GM18951 (cell line): ENCODE results near the gene CARMIL1.

Experiments used
- POLR2A ChIP-seq: IDR thresholded peaks from 4 replicates; pipeline ENCODE4 v1.6.1; 2011; ENCODE audit warnings: mild to moderate bottlenecking; ENCODE audit not compliant: insufficient read length, insufficient read depth; ENCODE audit errors: extremely low read depth
- in situ Hi-C: fragments of 300-500 bp; cut with MboI; formaldehyde crosslinking; loops from one replicate; pipeline ENCODE4 v1.12.0; 2022; ENCODE audit warnings: low sequenced_read_pairs, mixed read lengths, inconsistent platforms; ENCODE audit not compliant: unreplicated experiment

Gene CARMIL1

DNA sequence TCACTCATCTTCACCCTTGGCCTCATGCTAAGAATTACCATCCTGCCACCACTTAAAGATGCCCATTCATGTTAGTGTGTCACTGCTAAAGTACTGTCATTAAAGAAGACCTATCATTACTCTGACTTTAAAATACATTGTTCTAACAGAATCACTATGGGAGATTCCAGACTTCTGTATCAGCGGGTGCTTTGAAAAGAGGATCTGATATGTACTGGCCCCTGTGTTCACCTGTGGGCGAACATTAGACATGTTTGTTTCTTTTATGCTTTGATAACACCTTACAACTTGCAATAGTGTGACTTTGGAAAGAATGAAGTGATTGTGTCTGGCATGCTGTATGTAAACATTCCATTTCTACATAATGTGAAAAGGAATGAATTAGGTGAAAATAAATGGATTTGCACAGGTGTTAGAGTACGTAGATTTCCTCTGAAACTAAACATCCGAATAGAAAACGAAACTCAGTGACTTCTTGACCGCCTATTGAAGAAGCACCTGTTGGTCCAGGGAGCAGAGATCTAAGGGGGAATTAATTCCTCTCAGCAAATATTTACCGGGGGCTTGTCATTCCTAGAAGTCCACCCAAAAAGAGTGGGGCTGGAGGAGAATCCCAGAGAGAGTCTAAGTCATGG lies 132.3 kb downstream of the CARMIL1 start:
- TF ChIP-seq POLR2A = no peak
- in situ Hi-C loops = no loop called here

DNA sequence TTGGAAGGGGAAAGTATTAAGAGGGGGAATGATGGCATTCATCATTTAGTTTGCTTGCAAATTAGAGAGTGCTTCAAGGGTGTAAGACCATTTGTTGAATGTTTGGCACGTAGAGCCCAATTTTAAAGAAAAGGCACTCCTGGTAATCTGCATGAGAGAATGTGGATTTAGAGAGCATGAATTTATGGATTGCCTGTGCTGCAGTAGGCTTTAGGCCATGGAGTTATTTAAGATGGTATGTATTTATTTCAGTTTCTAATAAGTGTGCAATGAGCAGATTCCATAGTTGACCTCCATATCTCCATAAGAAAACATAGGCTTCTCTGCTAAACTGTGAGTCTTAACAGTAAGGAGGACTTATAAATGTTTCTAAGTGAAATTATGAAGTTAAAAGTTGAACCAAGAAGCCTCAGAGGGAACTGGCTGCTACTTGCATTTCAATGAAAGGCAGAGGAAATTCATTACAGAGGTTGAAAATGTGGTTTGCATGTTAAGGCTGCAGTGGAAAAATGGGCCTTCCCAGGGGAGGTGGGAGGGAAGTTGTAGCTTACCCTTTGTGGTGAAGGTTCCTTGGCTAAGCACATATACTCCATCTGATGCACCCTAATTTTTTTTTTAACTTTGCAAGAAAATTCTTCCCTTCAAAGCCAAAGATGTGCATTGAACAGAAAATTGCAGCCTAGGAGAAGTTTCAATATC lies 134.2 kb downstream of the CARMIL1 start:
- TF ChIP-seq POLR2A = no peak
- in situ Hi-C loops = no loop called here

DNA sequence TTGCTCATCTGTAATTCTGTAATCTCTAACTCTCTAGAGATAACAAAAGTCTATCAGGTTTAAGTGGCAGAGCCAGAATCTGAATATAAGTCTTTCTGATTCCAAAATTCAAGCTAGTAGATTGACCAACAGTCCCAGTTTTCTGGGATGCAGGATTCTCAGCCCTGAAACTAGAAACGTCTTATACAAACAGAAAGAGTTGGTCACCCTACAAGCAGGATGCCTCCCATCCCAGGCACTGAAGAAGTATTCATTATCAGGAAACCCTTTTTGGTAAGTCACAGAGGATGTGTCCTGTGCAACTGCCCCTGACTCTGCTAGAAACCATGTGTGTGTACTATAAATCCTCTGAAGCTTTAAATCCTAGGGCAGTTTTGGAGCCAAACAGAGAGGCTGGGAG lies 135.0 kb downstream of the CARMIL1 start:
- no peak for TF ChIP-seq POLR2A
- in situ Hi-C loops = no loop called here

DNA sequence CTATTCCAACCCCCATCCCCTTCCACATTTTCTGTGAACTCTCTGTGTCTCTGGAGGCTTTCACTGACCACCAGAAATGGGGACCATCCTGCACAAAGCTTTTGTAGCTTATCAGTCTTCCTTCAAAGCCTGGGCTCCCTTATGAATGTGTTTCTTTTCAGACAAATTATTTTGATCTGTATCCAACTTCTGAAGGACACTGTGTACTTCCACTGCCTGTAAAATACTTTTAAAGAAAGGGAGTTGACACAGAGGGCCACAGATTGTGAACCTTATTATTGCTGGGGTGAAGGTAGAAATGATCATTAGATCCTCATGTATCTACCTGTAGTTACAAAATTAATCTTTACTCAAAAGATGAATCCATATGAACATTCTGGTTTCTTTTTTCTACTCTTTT lies 135.6 kb downstream of the CARMIL1 start:
- in situ Hi-C loops = no loop called here
- no peak for TF ChIP-seq POLR2A

DNA sequence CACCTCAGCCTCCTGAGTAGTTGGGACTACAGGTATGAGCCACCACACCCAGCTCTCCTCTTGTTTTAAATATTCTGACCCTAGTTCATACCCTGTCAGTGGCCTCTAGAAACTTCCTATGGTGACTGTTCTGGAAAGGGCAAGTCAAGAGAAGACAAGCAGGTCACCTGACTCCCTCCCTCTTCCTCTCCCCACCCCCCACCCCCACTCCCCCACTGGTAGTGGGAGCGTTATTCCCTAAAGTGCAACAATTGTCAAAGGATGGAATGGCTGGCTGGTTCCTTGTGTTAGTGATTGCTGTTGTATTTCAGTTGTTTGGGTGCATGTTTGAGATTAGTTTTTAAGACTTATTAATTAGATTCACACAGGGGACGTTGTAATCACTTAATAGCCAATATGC lies 136.1 kb downstream of the CARMIL1 start:
- in situ Hi-C loops = no loop called here
- TF ChIP-seq POLR2A = no peak

DNA sequence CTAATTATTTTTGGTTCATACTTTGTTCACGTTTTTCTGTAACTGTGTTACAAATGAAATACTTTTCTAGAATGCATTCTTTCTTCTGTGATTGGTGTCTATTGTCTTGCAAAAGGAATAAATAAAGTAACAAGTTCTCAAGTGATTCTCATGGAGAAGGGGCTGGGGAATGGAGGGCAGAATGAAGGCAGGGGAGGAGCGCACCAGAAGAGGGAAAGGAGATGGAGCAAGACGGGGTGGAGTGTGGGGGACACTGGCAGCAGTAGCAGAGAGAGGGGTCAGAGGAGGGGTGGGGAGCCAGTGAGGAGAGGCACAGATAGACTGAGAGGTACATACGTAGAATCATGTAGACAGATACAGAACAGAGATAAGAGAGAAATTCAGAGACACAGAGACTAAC lies 136.5 kb downstream of the CARMIL1 start:
- in situ Hi-C loops = no loop called here
- TF ChIP-seq POLR2A = no peak

DNA sequence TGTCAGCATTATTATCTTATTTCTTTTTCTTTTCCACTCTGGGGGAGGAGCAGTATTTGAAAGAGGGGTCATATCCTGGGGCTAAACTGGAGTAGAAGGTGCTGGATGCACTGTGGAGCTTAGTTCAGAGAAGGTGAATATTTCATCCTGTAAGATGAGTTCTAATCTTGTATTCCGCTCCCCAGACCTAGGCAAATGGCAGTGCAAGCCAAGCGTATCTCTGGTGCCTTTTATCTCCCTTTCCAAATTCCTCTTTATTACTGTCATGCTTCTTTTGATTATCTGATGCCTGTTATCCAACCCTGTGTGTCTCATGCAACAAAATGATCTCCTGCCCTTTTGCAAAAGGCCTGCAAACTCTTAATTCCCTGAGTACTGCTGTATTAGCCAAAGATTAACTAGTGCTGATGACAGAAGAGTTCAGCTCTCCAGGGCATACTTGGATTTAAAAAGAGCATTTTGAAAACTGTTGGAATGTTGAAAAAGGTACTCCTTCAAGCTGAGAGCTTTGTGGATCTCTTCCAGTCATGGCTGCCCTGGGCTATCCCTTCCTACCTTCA lies 138.0 kb downstream of the CARMIL1 start:
- no peak for TF ChIP-seq POLR2A
- in situ Hi-C loops = no loop called here

DNA sequence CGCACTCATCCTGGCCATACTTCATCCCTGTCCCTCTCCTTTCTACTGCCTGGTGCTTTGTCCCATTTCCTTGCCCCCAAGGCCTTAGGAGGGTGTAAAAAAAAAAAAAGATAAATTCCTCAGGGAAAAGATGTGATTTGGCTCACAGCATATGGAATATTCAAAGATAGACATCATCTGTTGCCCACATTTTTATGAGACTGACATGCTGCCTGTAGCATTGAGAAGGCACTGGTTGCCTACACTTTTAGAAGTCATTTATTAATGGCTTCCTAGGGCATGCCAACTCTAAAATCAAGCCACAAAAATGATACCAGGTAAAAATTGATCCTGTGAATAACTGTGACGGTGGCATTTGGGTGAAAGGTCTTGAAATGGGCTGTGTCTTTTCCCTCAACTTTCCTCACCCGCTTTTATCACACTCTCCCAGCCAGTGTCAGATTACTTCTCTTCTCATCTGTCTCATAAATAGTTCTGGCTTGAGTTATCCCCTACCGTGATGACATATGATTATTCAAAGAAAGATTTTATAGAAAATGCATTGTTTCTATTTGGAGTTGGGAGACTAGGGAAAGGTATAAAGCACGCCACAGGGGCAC lies 139.4 kb downstream of the CARMIL1 start:
- in situ Hi-C loops = no loop called here
- no peak for TF ChIP-seq POLR2A

DNA sequence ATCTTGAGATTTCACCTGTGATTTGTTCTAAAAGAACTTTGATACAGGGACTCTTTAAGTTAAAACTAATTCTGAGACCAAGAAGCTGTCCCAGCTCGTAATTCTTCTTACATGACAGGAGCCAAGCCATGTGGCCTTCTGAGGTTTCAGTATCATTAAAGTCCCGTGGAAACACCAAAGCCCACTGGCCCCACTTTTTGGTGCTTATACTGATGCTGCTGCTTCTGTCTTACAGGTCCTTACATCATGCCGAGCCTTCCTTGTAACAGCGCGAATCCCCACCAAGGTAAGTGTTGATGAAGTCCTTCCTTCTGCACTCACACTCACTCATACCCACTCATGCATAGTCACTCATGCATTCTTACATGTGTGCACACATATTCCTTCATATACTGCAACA lies 140.7 kb downstream of the CARMIL1 start:
- no peak for TF ChIP-seq POLR2A
- in situ Hi-C loops = no loop called here

DNA sequence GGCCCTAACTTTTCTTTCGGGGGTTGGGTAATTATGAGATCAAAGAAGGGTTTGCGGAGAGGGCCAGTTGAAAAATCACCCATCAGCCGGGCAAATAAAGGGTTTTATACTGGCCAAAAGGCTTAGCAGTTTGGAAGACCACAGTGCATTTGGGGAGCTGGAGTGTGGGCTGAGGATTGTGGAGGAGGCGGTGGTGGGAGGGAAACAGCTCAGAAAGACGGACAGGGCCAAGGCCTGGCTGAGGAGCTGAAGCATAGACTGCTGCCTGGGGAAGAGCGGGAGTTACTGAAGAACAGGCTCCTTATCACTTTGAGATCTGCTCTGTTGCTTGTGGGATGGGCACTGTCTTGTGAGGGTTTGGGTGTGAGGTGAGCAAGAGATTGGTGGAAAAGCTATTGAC lies 144.2 kb downstream of the CARMIL1 start:
- in situ Hi-C loops = no loop called here
- TF ChIP-seq POLR2A = no peak

DNA sequence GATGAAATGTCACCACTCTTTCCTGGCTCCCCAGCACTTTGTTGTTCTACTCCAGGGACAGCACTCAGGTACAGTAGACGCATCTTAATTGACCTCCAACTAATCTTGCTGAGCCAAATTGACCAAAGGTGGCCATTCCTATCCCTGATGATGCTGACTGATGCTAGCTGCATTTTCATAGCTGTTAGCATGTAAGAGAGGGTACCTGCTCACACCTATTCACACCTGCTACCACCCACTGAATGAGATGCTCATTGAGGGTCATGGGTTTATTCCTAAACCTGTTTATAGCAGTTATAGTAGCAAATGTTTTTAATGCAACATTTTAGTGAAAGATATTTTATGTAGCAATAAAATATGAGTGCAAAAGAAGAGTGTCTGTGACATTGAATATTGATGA lies 145.1 kb downstream of the CARMIL1 start:
- no peak for TF ChIP-seq POLR2A
- in situ Hi-C loops = no loop called here

DNA sequence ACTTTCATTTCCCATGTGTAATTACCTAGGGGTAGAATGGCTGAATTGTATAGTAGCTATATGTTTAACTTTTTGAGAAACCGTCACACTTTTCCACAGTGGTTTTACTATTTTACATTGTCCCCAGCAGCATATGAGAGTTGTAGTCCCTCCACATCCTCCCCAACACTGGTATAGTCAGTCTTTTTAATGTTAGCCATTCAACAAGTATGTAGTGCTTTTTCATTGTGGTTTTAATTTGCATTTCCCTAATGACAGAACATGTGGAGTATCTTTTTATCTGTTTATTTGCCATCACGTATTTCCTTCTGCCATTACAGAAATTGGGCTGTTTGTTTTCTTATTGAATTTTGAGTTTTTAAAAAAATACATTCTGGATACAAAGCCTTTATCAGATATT lies 148.4 kb downstream of the CARMIL1 start:
- in situ Hi-C loops = no loop called here
- no peak for TF ChIP-seq POLR2A

DNA sequence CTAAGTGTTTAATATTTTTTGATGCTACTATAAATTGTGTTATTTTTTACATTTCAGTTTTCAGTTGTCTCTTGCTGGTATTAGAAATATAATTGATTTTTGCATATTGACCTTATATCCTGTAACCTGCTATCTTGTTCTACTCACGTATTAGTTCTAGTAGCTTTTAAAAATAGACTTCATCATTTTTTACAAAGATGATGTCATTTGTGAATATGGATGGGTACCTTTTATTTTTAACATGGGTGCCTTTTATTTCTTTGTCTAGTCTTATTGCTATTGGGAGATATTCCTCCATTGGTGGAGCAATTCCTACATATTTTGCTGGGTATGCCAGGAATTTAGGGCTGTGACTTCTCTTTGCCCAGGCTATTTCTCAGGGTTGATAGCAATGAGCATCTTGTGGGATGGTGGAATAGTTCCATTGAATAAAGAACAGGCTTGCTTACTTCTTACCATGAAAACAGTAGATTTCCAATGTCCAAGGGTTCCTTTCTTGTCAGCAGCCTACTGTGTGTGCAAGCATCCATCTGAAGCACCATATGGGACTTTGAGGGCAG lies 149.7 kb downstream of the CARMIL1 start:
- in situ Hi-C loops = no loop called here
- TF ChIP-seq POLR2A = no peak
